GM19324 (cell line): ENCODE data around the gene PPP1R1A.

Experiments used
- ATAC-seq: cut with Tn5 transposase; IDR thresholded peaks from one replicate; pipeline ENCODE4 v1.9.1; 2021; ENCODE audit warnings: mild to moderate bottlenecking, moderate library complexity; ENCODE audit not compliant: unreplicated experiment, low FRiP score

The PPP1R1A gene

DNA sequence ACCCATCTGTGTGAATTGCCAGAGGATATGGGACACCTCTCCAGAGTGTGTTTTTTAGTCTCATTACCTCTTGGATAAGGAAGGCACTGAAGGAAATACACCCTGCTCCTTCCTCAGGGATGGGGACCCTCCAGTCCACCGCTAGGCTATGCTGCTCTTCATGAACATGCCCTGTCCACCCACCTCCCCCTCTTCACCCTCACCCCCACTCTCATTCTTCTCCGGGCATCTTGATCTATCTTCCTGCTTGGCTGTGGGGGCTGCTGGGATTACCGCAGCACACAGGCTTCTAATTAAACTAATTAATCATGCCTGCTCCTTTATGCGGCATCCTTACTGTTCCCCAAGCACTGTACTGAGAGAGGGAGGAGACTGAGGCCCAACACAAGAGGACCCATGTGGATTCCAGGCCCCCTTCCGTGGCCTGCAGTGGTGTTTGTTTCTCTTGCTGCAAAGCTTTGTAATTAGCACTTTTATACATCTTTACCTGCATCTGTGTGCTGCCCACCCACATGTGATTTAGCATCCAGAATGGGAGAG lies 46.6 kb downstream of the PPP1R1A start:
- no peak for ATAC-seq

DNA sequence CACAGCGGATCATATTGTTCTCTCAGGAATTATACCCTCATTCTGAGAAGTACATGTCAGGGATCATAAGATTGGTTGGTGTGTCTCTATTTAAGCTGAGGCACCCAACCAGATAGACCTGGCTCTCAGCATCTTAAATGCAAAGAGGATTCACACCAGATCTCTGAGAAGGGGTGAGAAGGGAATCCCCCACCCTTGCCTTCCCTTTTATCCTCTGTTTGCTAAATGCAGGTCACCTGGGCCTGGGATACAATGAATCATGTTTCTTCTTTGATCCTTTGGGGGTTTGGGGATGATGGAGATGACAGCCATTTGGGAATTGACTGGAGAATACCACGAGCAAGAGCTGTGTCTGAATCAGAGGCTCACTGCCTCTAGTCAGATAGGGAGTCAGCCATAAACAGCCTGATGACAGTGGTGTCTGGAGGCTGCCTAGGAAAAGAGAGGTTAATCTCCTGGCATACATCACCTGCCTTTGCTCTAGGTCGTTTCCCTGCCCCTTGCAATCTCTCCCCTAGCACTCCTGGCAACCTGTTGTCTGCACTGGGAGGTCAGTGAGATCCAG lies 50.2 kb downstream of the PPP1R1A start:
- no peak for ATAC-seq

GRCh38 chr12:54535474-54535873 lies 53.0 kb downstream of the PPP1R1A start:
- no peak for ATAC-seq

GRCh38 chr12:54529581-54529980 lies 58.9 kb downstream of the PPP1R1A start:
- no peak for ATAC-seq
